ENCODE measurements around the gene IDNK.

IDNK gene

GRCh38 chr9:83633255-83633654, 10.3 kb downstream of the IDNK start:
- in situ Hi-C loops (cut with HindIII; ENCODE audit: low sequenced_read_pairs), result no loop called here

- in situ Hi-C loops (cut with HindIII; ENCODE audit: low sequenced_read_pairs), result no loop called here
Measured at GRCh38 chr9:83633676-83634075, 10.7 kb downstream of the IDNK start.

GRCh38 chr9:83636813-83637212, 13.9 kb downstream of the IDNK start:
- in situ Hi-C loops (cut with HindIII; ENCODE audit: low sequenced_read_pairs), result no loop called here

GRCh38 chr9:83637389-83637788, 14.4 kb downstream of the IDNK start:
- in situ Hi-C loops (cut with HindIII; ENCODE audit: low sequenced_read_pairs), result no loop called here

- in situ Hi-C loops (cut with HindIII; ENCODE audit: low sequenced_read_pairs), result no loop called here
Measured at GRCh38 chr9:83639266-83639665, 16.3 kb downstream of the IDNK start.

- in situ Hi-C loops (cut with HindIII; ENCODE audit: low sequenced_read_pairs), result no loop called here
Measured at GRCh38 chr9:83642793-83643192, 19.9 kb downstream of the IDNK start.

GRCh38 chr9:83646500-83647239, 23.7 kb downstream of the IDNK start:
- in situ Hi-C loops (cut with HindIII; ENCODE audit: low sequenced_read_pairs), result no loop called here

GRCh38 chr9:83649080-83649479, 26.1 kb downstream of the IDNK start:
- in situ Hi-C loops (cut with HindIII; ENCODE audit: low sequenced_read_pairs), result no loop called here

- in situ Hi-C loops (cut with HindIII; ENCODE audit: low sequenced_read_pairs), result no loop called here
Measured at GRCh38 chr9:83649515-83649914, 26.6 kb downstream of the IDNK start.

GRCh38 chr9:83651558-83651957, 28.6 kb downstream of the IDNK start:
- in situ Hi-C loops (cut with HindIII; ENCODE audit: low sequenced_read_pairs), result no loop called here

GRCh38 chr9:83652433-83652832, 29.5 kb downstream of the IDNK start:
- in situ Hi-C loops (cut with HindIII; ENCODE audit: low sequenced_read_pairs), result no loop called here

GRCh38 chr9:83655433-83655832, 32.5 kb downstream of the IDNK start:
- in situ Hi-C loops (cut with HindIII; ENCODE audit: low sequenced_read_pairs), result no loop called here

- in situ Hi-C loops (cut with HindIII; ENCODE audit: low sequenced_read_pairs), result no loop called here
Measured at GRCh38 chr9:83656032-83656680, 33.2 kb downstream of the IDNK start.

- in situ Hi-C loops (cut with HindIII; ENCODE audit: low sequenced_read_pairs), result no loop called here
Measured at GRCh38 chr9:83656952-83657351, 34.0 kb downstream of the IDNK start.

GRCh38 chr9:83662933-83663332, 40.0 kb downstream of the IDNK start:
- in situ Hi-C loops (cut with HindIII; ENCODE audit: low sequenced_read_pairs), result no loop called here

- in situ Hi-C loops (cut with HindIII; ENCODE audit: low sequenced_read_pairs), result no loop called here
Measured at GRCh38 chr9:83665580-83666200, 42.7 kb downstream of the IDNK start.

- in situ Hi-C loops (cut with HindIII; ENCODE audit: low sequenced_read_pairs), result no loop called here
Measured at GRCh38 chr9:83669067-83669466, 46.1 kb downstream of the IDNK start.

GRCh38 chr9:83670381-83670780, 47.4 kb downstream of the IDNK start:
- in situ Hi-C loops (cut with HindIII; ENCODE audit: low sequenced_read_pairs), result no loop called here

- in situ Hi-C loops (cut with HindIII; ENCODE audit: low sequenced_read_pairs), result no loop called here
Measured at GRCh38 chr9:83671451-83671850, 48.5 kb downstream of the IDNK start.

GRCh38 chr9:83675466-83675865, 52.5 kb downstream of the IDNK start:
- in situ Hi-C loops (cut with HindIII; ENCODE audit: low sequenced_read_pairs), result no loop called here

GRCh38 chr9:83677596-83677995, 54.7 kb downstream of the IDNK start:
- in situ Hi-C loops (cut with HindIII; ENCODE audit: low sequenced_read_pairs), result no loop called here

GRCh38 chr9:83680233-83680632, 57.3 kb downstream of the IDNK start:
- in situ Hi-C loops (cut with HindIII; ENCODE audit: low sequenced_read_pairs), result no loop called here
